H9 (cell line): Measurements from ENCODE around the gene LFNG. TPM values are rescaled to one million over a fixed set of nuclear protein-coding genes. Genes with fewer than 3 reads are reported as not detected.
A peak's percentile ranks its signal among the peaks of the same experiment; 100 is the strongest.

Experiments used
- DNase-seq: peaks from one replicate; pipeline ENCODE4 v3.0.0-alpha.2; 2017
- H2AFZ ChIP-seq: one replicate; pipeline ENCODE4 v1.6.1; 2013; ENCODE audit warnings: mild to moderate bottlenecking, low read length, control low read depth, moderate library complexity
- H2AK5ac ChIP-seq: 2 replicates; pipeline ENCODE4 v1.6.1; 2013; ENCODE audit warnings: low read length, control low read depth, mixed read lengths; ENCODE audit not compliant: insufficient read length
- H2BK120ac ChIP-seq: one replicate; pipeline ENCODE4 v1.6.1; 2013; ENCODE audit warnings: low read depth, mild to moderate bottlenecking, low read length, control low read depth, inconsistent platforms; ENCODE audit not compliant: poor library complexity, severe bottlenecking
- H2BK12ac ChIP-seq: 2 replicates; pipeline ENCODE4 v1.6.1; 2013; ENCODE audit warnings: low read length, control low read depth, mixed read lengths, low read depth; ENCODE audit not compliant: insufficient read length
- H2BK15ac ChIP-seq: 2 replicates; pipeline ENCODE4 v1.6.1; 2013; ENCODE audit warnings: low read depth, low read length, control low read depth
- H2BK20ac ChIP-seq: one replicate; pipeline ENCODE4 v1.6.1; 2013; ENCODE audit warnings: low read depth, mild to moderate bottlenecking, low read length, control low read depth, inconsistent platforms; ENCODE audit not compliant: poor library complexity, severe bottlenecking
- H2BK5ac ChIP-seq: 2 replicates; pipeline ENCODE4 v1.6.1; 2013; ENCODE audit warnings: low read length, control low read depth, mixed read lengths; ENCODE audit not compliant: insufficient read length
- H3K14ac ChIP-seq: 2 replicates; pipeline ENCODE4 v1.6.1; 2013; ENCODE audit warnings: low read length, control low read depth; ENCODE audit not compliant: insufficient read depth
- H3K18ac ChIP-seq: 2 replicates; pipeline ENCODE4 v1.6.1; 2013; ENCODE audit warnings: low read depth, mild to moderate bottlenecking, mixed read lengths, low read length, control low read depth; ENCODE audit not compliant: insufficient read length
- H3K23ac ChIP-seq: 2 replicates; pipeline ENCODE4 v1.6.1; 2013; ENCODE audit warnings: low read length, control low read depth, mixed read lengths, low read depth; ENCODE audit not compliant: insufficient read length
- H3K23me2 ChIP-seq: 2 replicates; pipeline ENCODE4 v1.6.1; 2013; ENCODE audit warnings: low read depth, mild to moderate bottlenecking, mixed read lengths, low read length, control low read depth; ENCODE audit not compliant: insufficient read length, poor library complexity, severe bottlenecking
- H3K27ac ChIP-seq: 2 replicates; pipeline ENCODE4 v1.5.1; 2013; ENCODE audit warnings: low read length, control low read depth, mixed read lengths, low read depth; ENCODE audit not compliant: insufficient read length
- H3K27me3 ChIP-seq: 2 replicates; pipeline ENCODE4 v1.6.1; 2013; ENCODE audit warnings: low read length, control low read depth, inconsistent platforms; ENCODE audit not compliant: insufficient read depth
- H3K4ac ChIP-seq: 2 replicates; pipeline ENCODE4 v1.6.1; 2013; ENCODE audit warnings: low read depth, mild to moderate bottlenecking, control low read depth, inconsistent platforms, low read length, moderate library complexity
- H3K4me1 ChIP-seq: 2 replicates; pipeline ENCODE4 v1.6.1; 2013; ENCODE audit warnings: low read length, control low read depth, inconsistent platforms; ENCODE audit not compliant: insufficient read depth
- H3K4me2 ChIP-seq: 2 replicates; pipeline ENCODE4 v1.6.1; 2013; ENCODE audit warnings: low read length, control low read depth, mixed read lengths; ENCODE audit not compliant: insufficient read length, insufficient read depth
- H3K56ac ChIP-seq: 2 replicates; pipeline ENCODE4 v1.6.1; 2013; ENCODE audit warnings: low read depth, mild to moderate bottlenecking, mixed read lengths, low read length, control low read depth; ENCODE audit not compliant: insufficient read length
- H3K79me1 ChIP-seq: 2 replicates; pipeline ENCODE4 v1.6.1; 2013; ENCODE audit warnings: low read depth, mild to moderate bottlenecking, moderate library complexity, low read length, control low read depth, inconsistent platforms; ENCODE audit not compliant: insufficient read depth, poor library complexity, severe bottlenecking
- H3K79me2 ChIP-seq: 2 replicates; pipeline ENCODE4 v1.6.1; 2013; ENCODE audit warnings: low read length, control low read depth, inconsistent platforms; ENCODE audit not compliant: insufficient read depth
- H3K9ac ChIP-seq: 2 replicates; pipeline ENCODE4 v1.6.1; 2013; ENCODE audit warnings: low read length, control low read depth, mixed read lengths; ENCODE audit not compliant: insufficient read length; ENCODE audit errors: extremely low read depth
- H3K9me3 ChIP-seq: one replicate; pipeline ENCODE4 v1.6.1; 2013; ENCODE audit warnings: low read depth, low read length, inconsistent platforms; ENCODE audit not compliant: control insufficient read depth
- H3T11ph ChIP-seq: one replicate; pipeline ENCODE4 v1.6.1; 2013; ENCODE audit warnings: mild to moderate bottlenecking, low read length, control low read depth, inconsistent platforms
- H4K20me1 ChIP-seq: one replicate; pipeline ENCODE4 v1.6.1; 2013; ENCODE audit not compliant: control insufficient read depth, insufficient read length, insufficient read depth
- H4K5ac ChIP-seq: 2 replicates; pipeline ENCODE4 v1.6.1; 2013; ENCODE audit warnings: low read depth, mild to moderate bottlenecking, mixed read lengths, low read length, control low read depth; ENCODE audit not compliant: insufficient read length
- H4K8ac ChIP-seq: replicated peaks from 2 replicates; pipeline ENCODE4 v1.6.1; 2013; ENCODE audit warnings: low read length, control low read depth, mixed read lengths, low read depth; ENCODE audit not compliant: insufficient read length
- H4K91ac ChIP-seq: 2 replicates; pipeline ENCODE4 v1.6.1; 2013; ENCODE audit warnings: low read depth, mild to moderate bottlenecking, moderate library complexity, mixed read lengths, low read length, control low read depth; ENCODE audit not compliant: insufficient read length
- H3K27ac Mint-ChIP-seq, 3 experiments: 2 replicates in 2 of 3; 3 replicates in 1 of 3; pipeline ENCODE4 v1.8.0; 2020 to 2021; ENCODE audit warnings: mixed read lengths in 3 of 3, mild to moderate bottlenecking in 1 of 3, moderate library complexity in 1 of 3
- H3K27me3 Mint-ChIP-seq: 2 replicates; pipeline ENCODE4 v1.8.0; 2021; ENCODE audit warnings: low read depth, mild to moderate bottlenecking, moderate library complexity, mixed read lengths
- H3K36me3 Mint-ChIP-seq, 3 experiments: 2 replicates in 2 of 3; 3 replicates in 1 of 3; pipeline ENCODE4 v1.8.0; 2020 to 2021; ENCODE audit warnings: low read depth in 3 of 3, mixed read lengths in 3 of 3; ENCODE audit not compliant: insufficient read depth in 1 of 3
- H3K4me1 Mint-ChIP-seq, 2 experiments: 2 replicates each; pipeline ENCODE4 v1.8.0; 2020; ENCODE audit warnings: mixed read lengths in 2 of 2
- H3K4me3 Mint-ChIP-seq, 2 experiments: 2 replicates in 1 of 2; 3 replicates in 1 of 2; pipeline ENCODE4 v1.8.0; 2020 to 2021; ENCODE audit warnings: mild to moderate bottlenecking in 2 of 2, mixed read lengths in 2 of 2, moderate library complexity in 1 of 2
- H3K9me3 Mint-ChIP-seq, 2 experiments: 2 replicates in 1 of 2; 3 replicates in 1 of 2; pipeline ENCODE4 v1.8.0; 2020; ENCODE audit warnings: mild to moderate bottlenecking in 2 of 2, mixed read lengths in 2 of 2, moderate library complexity in 1 of 2
- CTCF ChIP-seq: fragments of 200-600 bp; sonication (generic); conservative IDR thresholded peaks from 3 replicates; pipeline ENCODE4 v1.8.0; 2021; ENCODE audit warnings: antibody characterized with exemption, mild to moderate bottlenecking
- WGBS: extraction: QIAGEN DNeasy Blood & Tissue Kit; methylation state at CpG from one replicate; pipeline ENCODE4 v1.1.7; 2013; ENCODE audit warnings: missing lambda C conversion rate, low lambda C conversion rate, mixed read lengths; ENCODE audit not compliant: insufficient read length; ENCODE audit errors: extremely low coverage; 5-methylcytosine and 5-hydroxymethylcytosine counted together
- total RNA-seq: library from RNA; stranded (reverse); gene quantifications from 2 replicates; pipeline ENCODE4 v1.2.1, GENCODE V29; 2021

LFNG gene
- total RNA-seq, 1 experiment from 2014 or later: 52.9 TPM

GRCh38 chr7:2521341-2521745 lies 1.8 kb downstream of the LFNG start:
- no peak overlapping the region for H3T11ph ChIP-seq
- peak overlapping the region in 1 of 3 experiments; percentile 90; a peak in 1 of 7 replicates for H3K27ac Mint-ChIP-seq
- WGBS: no CpG with 5 or more reads among the region's 21 CpGs
- no peak overlapping the region for H2BK12ac ChIP-seq
- no peak overlapping the region for H4K5ac ChIP-seq
- H3K56ac ChIP-seq: no peak overlapping the region
- no peak overlapping the region for H2AK5ac ChIP-seq
- H2BK15ac ChIP-seq: no peak overlapping the region
- TF ChIP-seq CTCF: no peak
- H4K20me1 ChIP-seq: no peaks in the 10 kb centered on the region
- no peak overlapping the region for H2BK5ac ChIP-seq
- H3K4me1 Mint-ChIP-seq: peaks cover 44 to 53% of the 10 kb centered on the region in 2 experiments
- H3K27me3 ChIP-seq: no peaks in the 10 kb centered on the region; the same call in 1 of the 2 replicates
- peaks cover 4% of the 10 kb centered on the region; the same call in 1 of the 2 replicates for H3K4me1 ChIP-seq
- H3K27ac ChIP-seq: no peak overlapping the region
- H4K91ac ChIP-seq: no peak overlapping the region
- peaks cover 13% of the 10 kb centered on the region for H3K23me2 ChIP-seq
- H2BK120ac ChIP-seq: no peak overlapping the region
- H3K27me3 Mint-ChIP-seq: peaks cover 26% of the 10 kb centered on the region
- no peak overlapping the region for H3K18ac ChIP-seq
- DNase-seq: no peak
- no peaks in the 10 kb centered on the region; the same call in 1 of the 2 replicates for H3K79me2 ChIP-seq
- no peaks in the 10 kb centered on the region for H3K9me3 ChIP-seq
- H3K36me3 Mint-ChIP-seq: peaks cover 0 to 12% (median 11%) of the 10 kb centered on the region in 3 experiments; a peak in 4 of 7 replicates
- H4K8ac ChIP-seq: no peak overlapping the region
- H3K4me3 Mint-ChIP-seq: peak overlapping the region; percentile 50 to 74
- H3K4me2 ChIP-seq: peak overlapping the region; percentile 63
- H3K9me3 Mint-ChIP-seq: no peaks in the 10 kb centered on the region
- H3K4ac ChIP-seq: no peak overlapping the region
- H3K9ac ChIP-seq: no peak overlapping the region
- no peaks in the 10 kb centered on the region for H3K79me1 ChIP-seq
- H2BK20ac ChIP-seq: no peak overlapping the region
- H3K14ac ChIP-seq: no peak overlapping the region
- H2AFZ ChIP-seq: no peak overlapping the region
- H3K23ac ChIP-seq: no peak overlapping the region
